Neural cell (in vitro differentiated cells): ENCODE results near the gene NT5DC2. TPM values are rescaled to one million over a fixed set of nuclear protein-coding genes. Genes with fewer than 3 reads are reported as not detected.

Experiments used
- H2AFZ ChIP-seq: fragments of 200-600, 300-800 bp; sonication (generic), shearing (Covaris generic); 2 replicates; pipeline ENCODE4 v1.6.0; 2014; ENCODE audit warnings: low read depth, mild to moderate bottlenecking, antibody characterized with exemption, low read length, moderate library complexity
- H3F3A ChIP-seq: fragments of 200-600 bp; shearing (Covaris generic); 2 replicates; pipeline ENCODE4 v1.6.1; 2016; ENCODE audit warnings: mild to moderate bottlenecking, moderate library complexity, mixed read lengths, antibody characterized with exemption, low read length; ENCODE audit not compliant: insufficient read depth, poor library complexity, severe bottlenecking
- H3K27ac ChIP-seq: fragments of 200-600, 300-800 bp; sonication (generic), shearing (Covaris generic); 2 replicates; pipeline ENCODE4 v1.5.1; 2014; ENCODE audit warnings: mild to moderate bottlenecking, low read length, moderate library complexity
- H3K27me3 ChIP-seq: fragments of 300-800, 200-600 bp; sonication (generic), shearing (Covaris generic); 2 replicates; pipeline ENCODE4 v1.6.0; 2014; ENCODE audit warnings: mild to moderate bottlenecking, low read depth, low read length, moderate library complexity; ENCODE audit not compliant: insufficient read depth
- H3K36me3 ChIP-seq: fragments of 300-800, 200-600 bp; sonication (generic), shearing (Covaris generic); 2 replicates; pipeline ENCODE4 v1.5.1; 2014; ENCODE audit warnings: mild to moderate bottlenecking, antibody characterized with exemption, low read length, moderate library complexity; ENCODE audit not compliant: insufficient read depth
- H3K4me2 ChIP-seq: fragments of 300-800, 200-600 bp; sonication (generic), shearing (Covaris generic); 2 replicates; pipeline ENCODE4 v1.6.0; 2014; ENCODE audit warnings: mild to moderate bottlenecking, low read length
- H3K4me3 ChIP-seq: fragments of 300-800, 200-600 bp; sonication (generic), shearing (Covaris generic); 2 replicates; pipeline ENCODE4 v1.5.1; 2014; ENCODE audit warnings: mild to moderate bottlenecking, low read length, moderate library complexity
- H3K79me2 ChIP-seq: fragments of 200-600 bp; shearing (Covaris generic); replicated peaks from 2 replicates; pipeline ENCODE4 v1.6.0; 2014; ENCODE audit warnings: mild to moderate bottlenecking, low read length, moderate library complexity; ENCODE audit not compliant: insufficient read depth
- H3K9ac ChIP-seq: fragments of 300-800, 200-600 bp; sonication (generic), shearing (Covaris generic); 2 replicates; pipeline ENCODE4 v1.6.1; 2016; ENCODE audit warnings: mild to moderate bottlenecking, low read length, mixed read lengths
- H3K9me2 ChIP-seq: fragments of 200-600 bp; shearing (Covaris generic); 2 replicates; pipeline ENCODE4 v1.6.1; 2016; ENCODE audit warnings: mild to moderate bottlenecking, low read length, mixed read lengths; ENCODE audit not compliant: insufficient read depth
- H3K9me3 ChIP-seq: fragments of 200-600, 300-800 bp; sonication (generic), shearing (Covaris generic); 2 replicates; pipeline ENCODE4 v1.6.1; 2016; ENCODE audit warnings: mild to moderate bottlenecking, mixed run types, low read length, moderate library complexity, mixed read lengths
- H4K20me1 ChIP-seq: fragments of 200-600 bp; shearing (Covaris generic); 2 replicates; pipeline ENCODE4 v1.6.1; 2016; ENCODE audit warnings: mild to moderate bottlenecking, mixed run types; ENCODE audit not compliant: insufficient read depth
- EP300 ChIP-seq: fragments of 450-650 bp; conservative IDR thresholded peaks from 2 replicates; pipeline ENCODE4 v1.6.1; 2014; ENCODE audit warnings: antibody characterized with exemption, mild to moderate bottlenecking, moderate library complexity; ENCODE audit not compliant: poor library complexity, severe bottlenecking
- EZH2 ChIP-seq: fragments of 200-600, 300-800 bp; shearing (Covaris generic), sonication (generic); IDR thresholded peaks from 2 replicates; pipeline ENCODE4 v1.6.1; 2014; ENCODE audit warnings: antibody characterized with exemption, low read length, borderline replicate concordance, mild to moderate bottlenecking; ENCODE audit not compliant: insufficient read depth, poor library complexity, severe bottlenecking
- MXI1 ChIP-seq: fragments of 450-650 bp; conservative IDR thresholded peaks from 2 replicates; pipeline ENCODE4 v1.6.1; 2014; ENCODE audit warnings: antibody characterized with exemption, mild to moderate bottlenecking; ENCODE audit not compliant: poor library complexity, severe bottlenecking
- POLR2AphosphoS5 ChIP-seq: IDR thresholded peaks from 2 replicates; pipeline ENCODE4 v1.6.1; 2012
- RAD21 ChIP-seq: fragments of 450-650 bp; conservative IDR thresholded peaks from 2 replicates; pipeline ENCODE4 v1.6.1; 2014; ENCODE audit warnings: antibody characterized with exemption, mild to moderate bottlenecking, moderate library complexity
- SMC3 ChIP-seq: fragments of 450-650 bp; conservative IDR thresholded peaks from 2 replicates; pipeline ENCODE4 v1.6.1; 2014; ENCODE audit warnings: antibody characterized with exemption, mild to moderate bottlenecking, moderate library complexity; ENCODE audit not compliant: poor library complexity
- TAF1 ChIP-seq: IDR thresholded peaks from 2 replicates; pipeline ENCODE4 v1.6.1; 2012; ENCODE audit warnings: low read depth
- polyA plus RNA-seq: library from polyadenylated mRNA; depleted of rRNA; stranded (reverse); fragments of >200 nt; gene quantifications from 2 replicates; pipeline ENCODE4 v1.2.3, GENCODE V29; 2014
- TF ChIP-seq, protein P1 (sequence below): IDR thresholded peaks from 2 replicates; pipeline ENCODE4 v1.6.1; 2012; ENCODE audit warnings: borderline replicate concordance
- TF ChIP-seq, protein P2 (sequence below): fragments of 450-650 bp; IDR thresholded peaks from 2 replicates; pipeline ENCODE4 v1.5.1; 2014; ENCODE audit warnings: antibody characterized with exemption, mild to moderate bottlenecking, moderate library complexity; ENCODE audit not compliant: poor library complexity, severe bottlenecking

Gene NT5DC2
- polyA plus RNA-seq, 1 donor from 2014 or later = 35.1 TPM

DNA sequence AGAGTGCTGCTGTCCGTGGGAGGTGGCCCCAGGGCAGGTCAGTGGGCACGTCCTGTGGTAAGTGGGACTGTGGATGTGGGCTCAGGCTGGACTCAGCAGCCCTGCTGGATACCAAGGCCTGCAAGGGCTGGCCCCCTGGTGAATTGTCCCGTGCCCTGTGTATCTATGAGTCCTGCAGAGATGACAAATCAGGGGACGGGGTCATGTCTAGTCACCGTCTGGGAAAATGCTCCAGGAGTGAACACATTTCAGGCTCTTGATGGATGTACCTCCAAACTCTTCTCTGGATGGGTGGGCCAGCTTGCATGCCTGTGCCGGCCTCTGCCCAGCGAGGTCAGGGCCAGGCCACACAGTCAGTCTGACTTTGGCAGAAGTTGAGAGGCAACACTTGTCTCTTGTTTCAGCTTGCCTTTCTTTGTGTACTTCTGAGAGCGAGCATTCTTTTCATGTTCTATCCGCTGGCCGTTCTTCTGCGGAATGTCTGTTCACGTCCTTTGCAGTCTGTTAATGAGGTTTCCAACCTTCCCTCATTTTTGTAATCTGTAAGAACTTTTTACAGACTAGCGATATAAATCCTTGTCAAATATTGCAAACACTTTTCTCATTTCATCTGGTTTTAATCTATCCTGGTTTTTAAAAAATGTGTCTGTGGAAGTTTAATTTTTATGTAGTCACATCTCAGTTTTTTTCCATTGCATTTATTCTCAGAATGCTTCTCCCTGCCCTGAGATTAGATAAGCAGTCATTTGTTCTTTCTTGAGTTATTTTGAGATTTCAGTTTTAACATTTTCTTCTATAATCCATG lies 49.9 kb downstream of the NT5DC2 start:
- H3K79me2 ChIP-seq = no peaks in the 10 kb centered on the region
- H3K4me2 ChIP-seq = no peak overlapping the region
- H3K27ac ChIP-seq = no peak overlapping the region

DNA sequence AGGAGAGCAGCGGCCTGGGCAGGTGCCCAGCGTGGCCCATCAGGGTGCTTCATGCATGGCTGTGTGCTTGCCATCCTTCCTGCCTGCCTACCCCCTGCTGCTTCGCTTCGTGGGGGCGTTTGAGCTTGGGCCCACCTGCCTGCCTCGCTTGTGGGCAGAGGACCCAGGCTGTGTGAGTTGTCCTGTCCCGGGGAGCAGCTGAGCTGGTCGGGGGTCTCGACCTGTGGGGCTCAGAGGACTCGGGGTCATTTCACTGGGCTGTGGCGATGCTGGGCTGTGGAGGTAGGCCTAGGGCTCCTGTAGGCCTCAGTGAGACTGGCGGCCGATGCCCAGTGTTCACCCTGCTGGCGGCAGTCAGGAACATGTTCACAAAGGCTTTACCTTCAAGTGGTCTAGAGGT lies 50.6 kb downstream of the NT5DC2 start:
- TF ChIP-seq EP300 = no peak
- TF ChIP-seq, protein P1, sequence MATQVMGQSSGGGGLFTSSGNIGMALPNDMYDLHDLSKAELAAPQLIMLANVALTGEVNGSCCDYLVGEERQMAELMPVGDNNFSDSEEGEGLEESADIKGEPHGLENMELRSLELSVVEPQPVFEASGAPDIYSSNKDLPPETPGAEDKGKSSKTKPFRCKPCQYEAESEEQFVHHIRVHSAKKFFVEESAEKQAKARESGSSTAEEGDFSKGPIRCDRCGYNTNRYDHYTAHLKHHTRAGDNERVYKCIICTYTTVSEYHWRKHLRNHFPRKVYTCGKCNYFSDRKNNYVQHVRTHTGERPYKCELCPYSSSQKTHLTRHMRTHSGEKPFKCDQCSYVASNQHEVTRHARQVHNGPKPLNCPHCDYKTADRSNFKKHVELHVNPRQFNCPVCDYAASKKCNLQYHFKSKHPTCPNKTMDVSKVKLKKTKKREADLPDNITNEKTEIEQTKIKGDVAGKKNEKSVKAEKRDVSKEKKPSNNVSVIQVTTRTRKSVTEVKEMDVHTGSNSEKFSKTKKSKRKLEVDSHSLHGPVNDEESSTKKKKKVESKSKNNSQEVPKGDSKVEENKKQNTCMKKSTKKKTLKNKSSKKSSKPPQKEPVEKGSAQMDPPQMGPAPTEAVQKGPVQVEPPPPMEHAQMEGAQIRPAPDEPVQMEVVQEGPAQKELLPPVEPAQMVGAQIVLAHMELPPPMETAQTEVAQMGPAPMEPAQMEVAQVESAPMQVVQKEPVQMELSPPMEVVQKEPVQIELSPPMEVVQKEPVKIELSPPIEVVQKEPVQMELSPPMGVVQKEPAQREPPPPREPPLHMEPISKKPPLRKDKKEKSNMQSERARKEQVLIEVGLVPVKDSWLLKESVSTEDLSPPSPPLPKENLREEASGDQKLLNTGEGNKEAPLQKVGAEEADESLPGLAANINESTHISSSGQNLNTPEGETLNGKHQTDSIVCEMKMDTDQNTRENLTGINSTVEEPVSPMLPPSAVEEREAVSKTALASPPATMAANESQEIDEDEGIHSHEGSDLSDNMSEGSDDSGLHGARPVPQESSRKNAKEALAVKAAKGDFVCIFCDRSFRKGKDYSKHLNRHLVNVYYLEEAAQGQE = no peak
- TF ChIP-seq EZH2 = no peak
- no peak for TF ChIP-seq SMC3
- no peak for TF ChIP-seq POLR2AphosphoS5
- TF ChIP-seq MXI1 = no peak
- no peak for TF ChIP-seq TAF1
- TF ChIP-seq, protein P2, sequence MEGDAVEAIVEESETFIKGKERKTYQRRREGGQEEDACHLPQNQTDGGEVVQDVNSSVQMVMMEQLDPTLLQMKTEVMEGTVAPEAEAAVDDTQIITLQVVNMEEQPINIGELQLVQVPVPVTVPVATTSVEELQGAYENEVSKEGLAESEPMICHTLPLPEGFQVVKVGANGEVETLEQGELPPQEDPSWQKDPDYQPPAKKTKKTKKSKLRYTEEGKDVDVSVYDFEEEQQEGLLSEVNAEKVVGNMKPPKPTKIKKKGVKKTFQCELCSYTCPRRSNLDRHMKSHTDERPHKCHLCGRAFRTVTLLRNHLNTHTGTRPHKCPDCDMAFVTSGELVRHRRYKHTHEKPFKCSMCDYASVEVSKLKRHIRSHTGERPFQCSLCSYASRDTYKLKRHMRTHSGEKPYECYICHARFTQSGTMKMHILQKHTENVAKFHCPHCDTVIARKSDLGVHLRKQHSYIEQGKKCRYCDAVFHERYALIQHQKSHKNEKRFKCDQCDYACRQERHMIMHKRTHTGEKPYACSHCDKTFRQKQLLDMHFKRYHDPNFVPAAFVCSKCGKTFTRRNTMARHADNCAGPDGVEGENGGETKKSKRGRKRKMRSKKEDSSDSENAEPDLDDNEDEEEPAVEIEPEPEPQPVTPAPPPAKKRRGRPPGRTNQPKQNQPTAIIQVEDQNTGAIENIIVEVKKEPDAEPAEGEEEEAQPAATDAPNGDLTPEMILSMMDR = no peak
- TF ChIP-seq RAD21 = no peak
- H3K9ac ChIP-seq = no peak overlapping the region
- no peak overlapping the region for H2AFZ ChIP-seq
- no peaks in the 10 kb centered on the region for H3K79me2 ChIP-seq
- H3K9me2 ChIP-seq = no peaks in the 10 kb centered on the region
- no peaks in the 10 kb centered on the region for H3F3A ChIP-seq
- H3K27me3 ChIP-seq = no peaks in the 10 kb centered on the region
- no peak overlapping the region for H3K27ac ChIP-seq
- H4K20me1 ChIP-seq = no peaks in the 10 kb centered on the region
- H3K4me3 ChIP-seq = no peak overlapping the region
- no peak overlapping the region for H3K4me2 ChIP-seq
- H3K36me3 ChIP-seq = peaks cover 7% of the 10 kb centered on the region
- H3K9me3 ChIP-seq = no peaks in the 10 kb centered on the region

More for the DNA sequence above, 49.9 kb downstream of the NT5DC2 start:
- Histone ChIP-seq H2AFZ (no peak overlapping the region), H3K36me3 (peaks cover 7% of the 10 kb centered on the region), H3F3A (no peaks in the 10 kb centered on the region), H4K20me1 (no peaks in the 10 kb centered on the region), H3K9me3 (no peaks in the 10 kb centered on the region), H3K4me3 (no peak overlapping the region), H3K9ac (no peak overlapping the region), H3K27me3 (no peaks in the 10 kb centered on the region), H3K9me2 (no peaks in the 10 kb centered on the region)
- TF ChIP-seq TAF1 (no peak), EZH2 (no peak), RAD21 (no peak), SMC3 (no peak), POLR2AphosphoS5 (no peak), EP300 (no peak), MXI1 (no peak)
- TF ChIP-seq, protein P2 = no peak
- TF ChIP-seq, protein P1 = no peak
